Kidney epithelial cell (primary cell): ENCODE data around the gene NSA2. TPM values are rescaled to one million over a fixed set of nuclear protein-coding genes. Genes with fewer than 3 reads are reported as not detected.

Experiments
- DNase-seq: peaks from one replicate; pipeline ENCODE4 v3.0.0-alpha.2; 2010; ENCODE audit warnings: low read depth
- H3K27me3 ChIP-seq: 2 replicates; pipeline ENCODE4 v1.6.0; 2011; ENCODE audit warnings: low read length; ENCODE audit not compliant: control insufficient read depth, insufficient read depth
- H3K36me3 ChIP-seq: 2 replicates; pipeline ENCODE4 v1.5.1; 2011; ENCODE audit warnings: low read length; ENCODE audit not compliant: control insufficient read depth, insufficient read depth
- H3K4me3 ChIP-seq: 2 replicates; pipeline ENCODE4 v1.5.1; 2011; ENCODE audit warnings: low read depth, mild to moderate bottlenecking, control low read depth, low read length
- total RNA-seq: library from RNA; depleted of rRNA; stranded (reverse); fragments of >200 nt; gene quantifications from 2 replicates; pipeline ENCODE4 v1.2.3, GENCODE V29; 2015
- TF ChIP-seq, protein P1 (sequence below): IDR thresholded peaks from 2 replicates; pipeline ENCODE4 v1.5.1; 2011; ENCODE audit warnings: mild to moderate bottlenecking, moderate library complexity, low read length, control low read depth, inconsistent platforms; ENCODE audit not compliant: insufficient read depth, poor library complexity, severe bottlenecking

Gene NSA2
- total RNA-seq, 1 donor from 2014 or later, result 145 TPM

DNA sequence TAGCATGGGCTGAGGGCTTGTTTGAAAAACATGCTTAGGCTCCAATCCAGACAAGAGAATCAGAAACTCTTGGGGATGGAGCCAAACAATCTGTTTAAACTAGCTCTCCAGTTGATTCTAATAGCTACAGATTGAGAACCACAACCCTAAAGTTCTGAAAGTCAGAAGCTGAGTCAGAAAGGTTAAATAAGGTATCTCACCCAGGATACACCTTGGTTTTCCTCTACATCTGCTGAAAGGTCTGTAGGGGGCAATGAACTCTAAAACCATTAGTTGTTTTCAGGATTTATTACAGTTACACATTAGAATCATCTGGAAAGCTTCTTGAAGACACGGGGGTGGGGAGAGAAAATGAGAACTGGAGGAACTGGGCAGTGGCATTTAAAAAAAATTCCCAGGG, 5.8 kb upstream of the NSA2 start:
- TF ChIP-seq, protein P1, sequence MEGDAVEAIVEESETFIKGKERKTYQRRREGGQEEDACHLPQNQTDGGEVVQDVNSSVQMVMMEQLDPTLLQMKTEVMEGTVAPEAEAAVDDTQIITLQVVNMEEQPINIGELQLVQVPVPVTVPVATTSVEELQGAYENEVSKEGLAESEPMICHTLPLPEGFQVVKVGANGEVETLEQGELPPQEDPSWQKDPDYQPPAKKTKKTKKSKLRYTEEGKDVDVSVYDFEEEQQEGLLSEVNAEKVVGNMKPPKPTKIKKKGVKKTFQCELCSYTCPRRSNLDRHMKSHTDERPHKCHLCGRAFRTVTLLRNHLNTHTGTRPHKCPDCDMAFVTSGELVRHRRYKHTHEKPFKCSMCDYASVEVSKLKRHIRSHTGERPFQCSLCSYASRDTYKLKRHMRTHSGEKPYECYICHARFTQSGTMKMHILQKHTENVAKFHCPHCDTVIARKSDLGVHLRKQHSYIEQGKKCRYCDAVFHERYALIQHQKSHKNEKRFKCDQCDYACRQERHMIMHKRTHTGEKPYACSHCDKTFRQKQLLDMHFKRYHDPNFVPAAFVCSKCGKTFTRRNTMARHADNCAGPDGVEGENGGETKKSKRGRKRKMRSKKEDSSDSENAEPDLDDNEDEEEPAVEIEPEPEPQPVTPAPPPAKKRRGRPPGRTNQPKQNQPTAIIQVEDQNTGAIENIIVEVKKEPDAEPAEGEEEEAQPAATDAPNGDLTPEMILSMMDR, result no peak
- Histone ChIP-seq H3K4me3 (no peak overlapping the region), H3K27me3 (no peaks in the 10 kb centered on the region), H3K36me3 (no peaks in the 10 kb centered on the region)
- no peak for DNase-seq

DNA sequence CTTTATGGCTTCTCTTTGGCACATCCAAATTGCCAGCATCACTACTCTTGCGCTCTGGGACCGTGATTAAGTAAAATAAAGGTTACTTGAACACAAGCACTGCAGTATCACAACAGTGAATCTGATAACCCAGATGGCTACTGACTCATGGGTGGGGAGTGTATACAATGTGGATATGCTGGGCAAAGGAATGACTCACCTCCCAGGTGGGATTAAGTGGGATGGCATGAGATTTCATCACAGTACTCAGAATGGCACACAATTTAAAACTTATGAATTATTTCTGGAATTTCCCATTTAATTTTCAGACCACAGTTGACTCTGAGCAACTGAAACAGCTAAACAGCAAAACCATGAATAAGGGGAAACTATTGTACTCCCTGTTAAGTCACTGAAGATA, 4.5 kb upstream of the NSA2 start:
- H3K27me3 ChIP-seq, result no peaks in the 10 kb centered on the region
- H3K36me3 ChIP-seq, result no peaks in the 10 kb centered on the region
- DNase-seq, result peak; percentile 79
- TF ChIP-seq, protein P1, result no peak
- no peak overlapping the region for H3K4me3 ChIP-seq

DNA sequence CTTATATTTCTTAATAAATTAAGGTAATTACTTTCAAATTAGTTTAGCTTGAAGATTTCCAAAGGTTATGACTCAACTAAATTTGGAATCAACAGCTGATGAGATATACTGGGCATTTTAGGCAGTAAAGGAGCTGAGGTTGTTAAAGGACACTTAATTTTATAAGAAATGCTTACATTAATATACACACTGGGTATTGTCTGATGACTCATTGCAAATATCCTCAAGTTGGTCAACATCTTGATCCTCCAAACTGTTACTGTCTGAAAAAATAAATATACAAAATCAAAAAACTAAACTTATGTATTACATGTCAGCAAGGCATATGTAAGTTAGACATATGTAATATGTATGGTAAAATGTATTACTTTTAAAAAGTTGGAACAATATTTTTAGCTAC, 3.5 kb upstream of the NSA2 start:
- Histone ChIP-seq H3K4me3 (no peak overlapping the region), H3K27me3 (no peaks in the 10 kb centered on the region), H3K36me3 (no peaks in the 10 kb centered on the region)
- TF ChIP-seq, protein P1, result no peak
- DNase-seq, result no peak

DNA sequence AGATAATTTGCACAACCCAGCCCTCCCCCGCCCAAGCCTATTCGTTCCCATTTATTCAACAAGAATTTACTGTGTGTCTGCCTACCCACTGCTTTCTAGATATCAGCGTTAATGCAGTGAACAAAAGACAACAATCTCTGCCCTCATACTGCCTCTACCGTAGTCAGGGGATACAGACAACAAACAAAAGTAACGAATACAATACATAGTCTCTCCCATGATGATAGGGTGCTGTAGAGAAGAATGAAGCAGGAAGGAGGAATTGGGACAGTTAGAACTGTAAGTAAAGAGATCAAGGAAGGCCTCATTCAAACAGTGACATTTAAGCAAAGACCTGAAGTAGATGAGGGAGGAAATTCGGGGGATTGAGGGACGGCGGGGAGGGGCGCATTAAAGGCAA, 1.8 kb upstream of the NSA2 start:
- H3K4me3 ChIP-seq, result no peak overlapping the region

DNA sequence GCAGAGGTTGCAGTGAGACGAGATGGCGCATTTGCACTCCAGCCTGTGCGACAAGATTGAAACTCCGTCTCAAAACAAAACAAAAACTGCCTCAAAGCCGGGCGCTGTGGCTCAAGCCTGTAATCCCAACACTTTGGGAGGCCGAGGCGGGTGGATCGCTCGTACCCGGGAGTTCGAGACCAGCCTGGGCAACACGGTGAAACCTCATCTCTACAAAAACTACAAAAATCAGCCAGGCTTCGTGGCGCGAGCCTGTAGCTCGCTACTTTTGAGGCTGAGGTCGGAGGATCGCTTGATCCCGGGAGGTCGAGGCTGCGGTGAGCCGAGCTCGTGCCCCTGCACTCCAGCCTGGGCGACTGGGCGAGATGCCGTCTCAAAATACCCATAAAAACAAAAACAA, 1.1 kb upstream of the NSA2 start:
- peak overlapping the region; percentile 69 for H3K4me3 ChIP-seq
- TF ChIP-seq, protein P1, result no peak
- H3K36me3 ChIP-seq, result no peaks in the 10 kb centered on the region
- H3K27me3 ChIP-seq, result no peaks in the 10 kb centered on the region
- no peak for DNase-seq

More for the DNA sequence above, 1.8 kb upstream of the NSA2 start:
- no peaks in the 10 kb centered on the region for H3K36me3 ChIP-seq
- H3K27me3 ChIP-seq, result no peaks in the 10 kb centered on the region
- TF ChIP-seq, protein P1, result no peak
- DNase-seq, result no peak

DNA sequence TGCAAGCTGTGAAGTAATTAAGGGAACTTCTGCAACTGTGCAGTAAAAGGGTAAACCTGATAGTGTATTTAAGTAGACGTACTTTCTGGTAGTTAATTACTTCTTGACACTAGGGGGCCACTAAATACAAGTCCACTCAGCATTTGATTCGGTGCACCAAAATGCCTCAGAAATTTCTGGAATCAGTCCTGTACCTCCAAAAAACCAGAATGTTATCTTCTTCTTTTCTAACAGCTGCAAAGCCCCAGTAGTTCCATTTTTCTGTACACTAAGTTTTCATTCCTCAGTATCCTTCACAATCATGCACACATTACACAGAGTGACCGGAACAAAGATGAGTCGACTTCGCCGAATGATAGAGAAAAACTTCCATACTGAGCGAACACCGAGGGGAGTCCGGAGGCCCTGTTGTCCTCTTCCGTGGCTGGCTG, 616 bp upstream of the NSA2 start:
- H3K4me3 ChIP-seq, result peak overlapping the region; percentile 69
- no peaks in the 10 kb centered on the region for H3K36me3 ChIP-seq
- no peak for DNase-seq
- no peaks in the 10 kb centered on the region for H3K27me3 ChIP-seq
- TF ChIP-seq, protein P1, result peak; percentile 39
